K562 (cell line): Measurements from ENCODE around the gene KDM2A. TPM values are rescaled to one million over a fixed set of nuclear protein-coding genes. Genes with fewer than 3 reads are reported as not detected.

ENCODE experiments used
- ARID1B ChIP-seq: fragments of 450-650 bp; IDR thresholded peaks from 2 replicates; pipeline ENCODE4 v1.6.1; 2016; ENCODE audit warnings: antibody characterized with exemption, mild to moderate bottlenecking, inconsistent platforms
- CSDE1 ChIP-seq, 2 experiments: fragments of 450-650 bp; IDR thresholded peaks; 2 replicates each; pipeline ENCODE4 v1.6.1; 2016; ENCODE audit warnings: mild to moderate bottlenecking in 1 of 2
- DMBX1 ChIP-seq: fragments of 250-450 bp; sonication (Bioruptor Pico); IDR thresholded peaks from 2 replicates; pipeline ENCODE4 v1.8.0; 2022; ENCODE audit warnings: inconsistent platforms, mild to moderate bottlenecking, moderate library complexity, borderline replicate concordance
- E2F8 ChIP-seq: fragments of 450-650 bp; IDR thresholded peaks from 2 replicates; pipeline ENCODE4 v1.7.1; 2018; ENCODE audit warnings: mild to moderate bottlenecking, low read depth; ENCODE audit not compliant: partially characterized antibody
- ETV6 ChIP-seq, 3 experiments: fragments of 150-350 bp in 1 of 3; sonication (generic) in 1 of 3; formaldehyde crosslinking in 1 of 3; IDR thresholded peaks; 2 replicates each; pipeline versions ENCODE4 v1.6.1 to v1.8.0; 2014 to 2022; ENCODE audit warnings: borderline replicate concordance in 2 of 3, low read depth in 2 of 3, antibody characterized with exemption in 1 of 3, low read length in 1 of 3, mild to moderate bottlenecking in 1 of 3, missing genetic modification reagents in 1 of 3
- FOXO4 ChIP-seq: fragments of 450-650 bp; formaldehyde crosslinking; IDR thresholded peaks from 2 replicates; pipeline ENCODE4 v1.4.0; 2020; ENCODE audit warnings: mild to moderate bottlenecking, moderate library complexity
- HMG20A ChIP-seq: fragments of 450-650 bp; formaldehyde crosslinking; conservative IDR thresholded peaks from 2 replicates; pipeline ENCODE4 v1.4.0; 2020; ENCODE audit warnings: mild to moderate bottlenecking, mixed read lengths
- JUN ChIP-seq, 2 experiments: sonication (generic) in 1 of 2; formaldehyde crosslinking in 1 of 2; IDR thresholded peaks; 2 replicates each; pipeline versions ENCODE4 v1.6.1 to v1.8.0; 2012 to 2022; ENCODE audit warnings: borderline replicate concordance in 2 of 2, mild to moderate bottlenecking in 2 of 2, improper control_type of control experiment in 1 of 2, low read depth in 1 of 2, low read length in 1 of 2, missing genetic modification reagents in 1 of 2
- MED1 ChIP-seq: sonication (generic); formaldehyde crosslinking; IDR thresholded peaks from 2 replicates; pipeline ENCODE4 v1.8.1; 2023; ENCODE audit warnings: missing genetic modification reagents, borderline replicate concordance
- NFYB ChIP-seq: IDR thresholded peaks from 2 replicates; pipeline ENCODE4 v1.6.1; 2011; ENCODE audit warnings: mild to moderate bottlenecking, moderate library complexity; ENCODE audit not compliant: insufficient read length; ENCODE audit errors: extremely low read depth
- NR4A1 ChIP-seq, 2 experiments: fragments of 250-450 bp in 1 of 2; fragments of 450-650 bp in 1 of 2; sonication (Bioruptor Pico) in 1 of 2; IDR thresholded peaks; 2 replicates each; pipeline versions ENCODE4 v1.4.0 to v1.6.1; 2016 to 2020; ENCODE audit warnings: mild to moderate bottlenecking in 2 of 2, missing compliant biosample characterization in 1 of 2, missing genetic modification characterization in 1 of 2, moderate library complexity in 1 of 2
- RUNX1 ChIP-seq: sonication (generic); IDR thresholded peaks from 2 replicates; pipeline ENCODE4 v1.6.1; 2016; ENCODE audit warnings: antibody characterized with exemption, low read depth
- ZBTB17 ChIP-seq: fragments of 450-650 bp; formaldehyde crosslinking; IDR thresholded peaks from 2 replicates; pipeline ENCODE4 v1.4.0; 2020; ENCODE audit warnings: mild to moderate bottlenecking
- ZBTB7A ChIP-seq: IDR thresholded peaks from 2 replicates; pipeline ENCODE4 v1.6.1; 2011; ENCODE audit warnings: low read depth, mild to moderate bottlenecking, low read length, moderate library complexity, borderline replicate concordance; ENCODE audit not compliant: control insufficient read depth
- ZBTB8A ChIP-seq: fragments of 450-650 bp; IDR thresholded peaks from 2 replicates; pipeline ENCODE4 v1.6.1; 2018; ENCODE audit warnings: mild to moderate bottlenecking, moderate library complexity; ENCODE audit not compliant: partially characterized antibody
- ZEB2 ChIP-seq: fragments of 450-650 bp; IDR thresholded peaks from 2 replicates; pipeline ENCODE4 v1.6.1; 2016
- ZNF24 ChIP-seq: fragments of 450-650 bp; IDR thresholded peaks from 2 replicates; pipeline ENCODE4 v1.6.1; 2016
- ZNF274 ChIP-seq: IDR thresholded peaks from 2 replicates; pipeline ENCODE4 v1.6.1; 2011; ENCODE audit warnings: low read depth, mild to moderate bottlenecking, low read length, moderate library complexity, borderline replicate concordance
- ZNF592 ChIP-seq: fragments of 450-650 bp; IDR thresholded peaks from 2 replicates; pipeline ENCODE4 v1.6.1; 2017; ENCODE audit warnings: antibody characterized with exemption, mild to moderate bottlenecking
- polyA plus RNA-seq, 8 experiments: library from polyadenylated mRNA; depleted of rRNA in 4 of 8; stranded (reverse) in 5 of 8; unstranded in 3 of 8; fragments of >200 nt; fragmentation: Nextera tagmentation in 2 of 8; fragmentation: Illumina TruSeq in 1 of 8; extraction: Ambion mirVana in 2 of 8; extraction: Trizol in 1 of 8; gene quantifications; 2 replicates each; pipeline versions ENCODE4 v1.2.1 to v1.2.3, GENCODE V29; 2011 to 2014; ENCODE audit warnings: inconsistent platforms in 1 of 8, missing spikeins in 1 of 8
- total RNA-seq, 7 experiments: library from RNA; depleted of rRNA in 6 of 7; stranded (reverse); fragments of >200 nt in 6 of 7; fragmentation: Illumina TruSeq in 2 of 7; extraction: Trizol in 2 of 7; gene quantifications; 2 replicates each; pipeline versions ENCODE4 v1.2.1 to v1.2.3, GENCODE V29; 2011 to 2021; ENCODE audit warnings: low replicate concordance in 1 of 7

Gene KDM2A
- total and polyA plus RNA-seq, 9 of the 15 experiments (the other 6 are each of a cell fraction or from before 2014, with no cell fraction given), result 5.0 to 39.3 (median 21.3) TPM

GRCh38 chr11:67288198-67288451, 169.1 kb downstream of the KDM2A start (continued):
- no peak for TF ChIP-seq E2F8
- no peak for TF ChIP-seq ZBTB8A
- peak; percentile 59; the same call in 1 of the 2 replicates for TF ChIP-seq ZBTB17 (CRISPR knock-in tag)
- TF ChIP-seq NR4A1 (CRISPR knock-in tag; IDR thresholded peaks at IDR 0.05), result peak; percentile 84; the same call in 1 of the 2 replicates
- TF ChIP-seq NR4A1 (tag; IDR thresholded peaks at IDR 0.05), result peak; percentile 41; the same call in 1 of the 2 replicates
- no peak for TF ChIP-seq ZEB2
- no peak for TF ChIP-seq ZNF24
- no peak for TF ChIP-seq ARID1B
- TF ChIP-seq FOXO4 (CRISPR knock-in tag), result 0 out of 2 replicates have a peak, but pooled peaks have one; percentile 13
- TF ChIP-seq JUN (IDR thresholded peaks at IDR 0.05; ENCODE audit: borderline replicate concordance, low read depth, low read length), result no peak
- TF ChIP-seq JUN (CRISPR knock-in tag; IDR thresholded peaks at IDR 0.05; ENCODE audit: borderline replicate concordance), result peak; percentile 18; the same call in 1 of the 2 replicates
- TF ChIP-seq ZNF274, result no peak
- TF ChIP-seq MED1 (CRISPR knock-in tag), result no peak
- no peak for TF ChIP-seq ETV6 (IDR thresholded peaks at IDR 0.05; ENCODE audit: borderline replicate concordance in 1 of 2, low read depth in 2 of 2, low read length in 1 of 2)
- TF ChIP-seq ETV6 (CRISPR knock-in tag; IDR thresholded peaks at IDR 0.05; ENCODE audit: borderline replicate concordance), result no peak
- TF ChIP-seq NFYB, result no peak
- TF ChIP-seq ZNF592, result peak; percentile 93
- TF ChIP-seq RUNX1, result no peak
- TF ChIP-seq HMG20A (CRISPR knock-in tag), result no peak
- peak; percentile 83; the same call in 1 of the 2 replicates for TF ChIP-seq ZBTB7A
- peak; percentile 76 for TF ChIP-seq DMBX1 (CRISPR knock-in tag)
- no peak for TF ChIP-seq CSDE1 (IDR thresholded peaks at IDR 0.05)
